Hepatocyte (in vitro differentiated cells): Measurements from ENCODE around the gene EEF2. TPM values are rescaled to one million over a fixed set of nuclear protein-coding genes. Genes with fewer than 3 reads are reported as not detected.

Experiments used
- DNase-seq: peaks from one replicate; pipeline ENCODE4 v3.0.0-alpha.2; 2016; ENCODE audit warnings: low spot score
- H2AFZ ChIP-seq: fragments of 200-600 bp; sonication (generic); 2 replicates; pipeline ENCODE4 v1.6.0; 2016; ENCODE audit warnings: antibody characterized with exemption, mild to moderate bottlenecking
- H3K27ac ChIP-seq: fragments of 200-600 bp; sonication (generic); 2 replicates; pipeline ENCODE4 v1.5.1; 2016; ENCODE audit warnings: mild to moderate bottlenecking
- H3K27me3 ChIP-seq: fragments of 200-600 bp; sonication (generic); 2 replicates; pipeline ENCODE4 v1.6.1; 2016
- H3K36me3 ChIP-seq: fragments of 200-600 bp; sonication (generic); replicated peaks from 2 replicates; pipeline ENCODE4 v1.5.1; 2016; ENCODE audit warnings: low read depth; ENCODE audit not compliant: insufficient read depth
- H3K4me1 ChIP-seq: fragments of 200-600 bp; sonication (generic); 2 replicates; pipeline ENCODE4 v1.5.1; 2016; ENCODE audit warnings: mild to moderate bottlenecking, moderate library complexity; ENCODE audit not compliant: insufficient read depth
- H3K4me2 ChIP-seq: fragments of 200-600 bp; sonication (generic); 2 replicates; pipeline ENCODE4 v1.6.0; 2016
- H3K4me3 ChIP-seq: fragments of 200-600 bp; sonication (generic); 2 replicates; pipeline ENCODE4 v1.5.1; 2016; ENCODE audit warnings: mild to moderate bottlenecking
- H3K79me2 ChIP-seq: fragments of 200-600 bp; sonication (generic); 2 replicates; pipeline ENCODE4 v1.6.0; 2017; ENCODE audit warnings: mild to moderate bottlenecking
- H3K9me2 ChIP-seq: fragments of 200-600 bp; sonication (generic); replicated peaks from 2 replicates; pipeline ENCODE4 v1.6.0; 2017; ENCODE audit warnings: mild to moderate bottlenecking; ENCODE audit not compliant: insufficient read depth
- H3K9me3 ChIP-seq: fragments of 200-600 bp; sonication (generic); 2 replicates; pipeline ENCODE4 v1.5.1; 2016; ENCODE audit warnings: low read depth, mild to moderate bottlenecking
- H4K20me1 ChIP-seq: fragments of 200-600 bp; sonication (generic); 2 replicates; pipeline ENCODE4 v1.6.0; 2016; ENCODE audit warnings: mild to moderate bottlenecking; ENCODE audit not compliant: insufficient read depth, poor library complexity, severe bottlenecking
- EZH2 ChIP-seq: fragments of 200-600 bp; sonication (generic); IDR thresholded peaks from 2 replicates; pipeline ENCODE4 v1.6.1; 2016; ENCODE audit warnings: antibody characterized with exemption, mild to moderate bottlenecking, borderline replicate concordance
- EZH2phosphoT487 ChIP-seq: fragments of 200-600 bp; sonication (generic); IDR thresholded peaks from one replicate; pipeline ENCODE4 v1.6.1; 2018; ENCODE audit warnings: antibody characterized with exemption, mild to moderate bottlenecking, low read depth, moderate library complexity; ENCODE audit not compliant: unreplicated experiment, severe bottlenecking
- WGBS: methylation state at CpG from one replicate; pipeline ENCODE4 v1.1.6; 2016; ENCODE audit warnings: low lambda C conversion rate; ENCODE audit errors: missing lambda C conversion rate; 5-methylcytosine and 5-hydroxymethylcytosine counted together
- polyA plus RNA-seq: library from polyadenylated mRNA; unstranded; fragments of >200 nt; fragmentation: Nextera tagmentation; extraction: Ambion mirVana; gene quantifications from 2 replicates; pipeline ENCODE4 v1.2.1, GENCODE V29; 2016
- total RNA-seq: library from RNA; depleted of rRNA; stranded (reverse); fragments of >200 nt; gene quantifications from 2 replicates; pipeline ENCODE4 v1.2.3, GENCODE V29; 2014
- TF ChIP-seq, protein P1 (sequence below): fragments of 200-600 bp; sonication (generic); IDR thresholded peaks from 2 replicates; pipeline ENCODE4 v1.5.1; 2016; ENCODE audit warnings: antibody characterized with exemption, mild to moderate bottlenecking; ENCODE audit not compliant: poor library complexity

Gene EEF2
- total and polyA plus RNA-seq, 2 experiments from 2014 or later = 526 to 1,740 TPM

DNA sequence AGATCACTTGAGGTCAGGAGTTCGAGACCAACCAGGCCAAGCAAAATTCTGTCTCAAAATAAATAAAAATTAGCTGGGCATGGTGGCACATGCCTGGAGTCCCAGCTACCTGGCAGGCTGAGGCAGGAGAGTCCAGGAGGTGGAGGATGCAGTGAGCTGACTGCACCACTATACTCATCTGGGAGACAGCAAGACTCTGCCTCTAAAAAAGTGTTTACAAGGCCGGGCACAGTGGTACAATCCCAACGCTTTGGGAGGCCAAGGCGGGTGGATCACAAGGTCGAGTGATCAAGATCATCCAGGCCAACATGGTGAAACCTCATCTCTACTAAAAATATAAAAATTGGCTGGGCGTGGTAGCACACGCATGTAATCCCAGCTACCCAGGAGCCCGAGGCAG, 10.1 kb downstream of the EEF2 start:
- WGBS = 94% methylated on average over 8 of the region's 8 CpGs
- TF ChIP-seq, protein P1, sequence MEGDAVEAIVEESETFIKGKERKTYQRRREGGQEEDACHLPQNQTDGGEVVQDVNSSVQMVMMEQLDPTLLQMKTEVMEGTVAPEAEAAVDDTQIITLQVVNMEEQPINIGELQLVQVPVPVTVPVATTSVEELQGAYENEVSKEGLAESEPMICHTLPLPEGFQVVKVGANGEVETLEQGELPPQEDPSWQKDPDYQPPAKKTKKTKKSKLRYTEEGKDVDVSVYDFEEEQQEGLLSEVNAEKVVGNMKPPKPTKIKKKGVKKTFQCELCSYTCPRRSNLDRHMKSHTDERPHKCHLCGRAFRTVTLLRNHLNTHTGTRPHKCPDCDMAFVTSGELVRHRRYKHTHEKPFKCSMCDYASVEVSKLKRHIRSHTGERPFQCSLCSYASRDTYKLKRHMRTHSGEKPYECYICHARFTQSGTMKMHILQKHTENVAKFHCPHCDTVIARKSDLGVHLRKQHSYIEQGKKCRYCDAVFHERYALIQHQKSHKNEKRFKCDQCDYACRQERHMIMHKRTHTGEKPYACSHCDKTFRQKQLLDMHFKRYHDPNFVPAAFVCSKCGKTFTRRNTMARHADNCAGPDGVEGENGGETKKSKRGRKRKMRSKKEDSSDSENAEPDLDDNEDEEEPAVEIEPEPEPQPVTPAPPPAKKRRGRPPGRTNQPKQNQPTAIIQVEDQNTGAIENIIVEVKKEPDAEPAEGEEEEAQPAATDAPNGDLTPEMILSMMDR = no peak
- TF ChIP-seq EZH2phosphoT487 = no peak
- no peak for TF ChIP-seq EZH2
- no peak for DNase-seq
- H3K79me2 ChIP-seq = peaks cover 43% of the 10 kb centered on the region
- no peaks in the 10 kb centered on the region for H3K9me3 ChIP-seq
- no peak overlapping the region for H3K4me2 ChIP-seq
- no peaks in the 10 kb centered on the region for H3K4me1 ChIP-seq
- no peak overlapping the region for H3K27ac ChIP-seq
- H3K36me3 ChIP-seq = no peaks in the 10 kb centered on the region
- H3K9me2 ChIP-seq = no peaks in the 10 kb centered on the region
- H2AFZ ChIP-seq = no peak overlapping the region
- H3K27me3 ChIP-seq = no peaks in the 10 kb centered on the region
- H4K20me1 ChIP-seq = peaks cover 60% of the 10 kb centered on the region
- no peak overlapping the region for H3K4me3 ChIP-seq

DNA sequence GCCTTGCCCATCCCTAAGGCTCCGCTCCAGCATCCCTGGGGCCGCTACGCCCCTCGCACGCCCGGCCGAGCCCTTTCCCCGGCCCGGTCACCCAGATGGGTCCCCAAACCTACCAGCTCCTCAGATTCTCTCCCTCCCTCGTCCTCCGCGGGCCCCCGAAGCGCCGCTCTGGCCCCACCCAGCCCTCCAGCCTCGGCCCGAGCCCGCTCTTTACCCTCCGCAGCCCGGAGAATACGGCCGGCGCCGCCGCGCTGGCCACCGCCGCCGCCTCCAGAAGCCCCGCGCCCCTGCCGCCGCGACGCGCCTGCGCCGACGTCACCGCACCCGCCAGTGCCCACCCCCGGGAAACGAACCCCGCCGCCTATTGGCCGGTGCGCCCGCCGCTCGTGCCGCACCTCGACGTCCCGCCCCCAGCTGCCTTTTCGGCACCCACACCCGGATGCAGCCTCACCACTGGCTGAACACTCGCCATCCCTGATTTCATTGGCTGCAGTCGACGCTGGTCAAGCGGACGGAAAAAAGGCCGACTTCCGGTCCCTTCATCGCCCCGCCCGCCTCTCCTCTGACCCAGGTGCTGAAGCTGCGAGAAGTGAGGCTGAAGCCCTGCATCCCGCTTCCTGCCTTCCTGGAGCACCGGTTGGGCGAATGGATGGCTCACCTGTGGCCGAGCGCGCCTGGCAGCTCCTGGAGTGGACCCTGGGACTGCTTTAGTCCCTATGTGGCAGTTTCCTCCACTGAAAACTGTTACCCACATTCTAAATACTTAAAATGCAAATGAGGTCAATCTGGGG, 14.3 kb downstream of the EEF2 start, which contains the start of gene DAPK3:
Gene DAPK3, minus strand, starts transcription at position 292 of the 791 bp plus-strand sequence. CDS start 1,364 bp downstream, outside the sequence.
- Histone ChIP-seq H2AFZ (no peak within 1 kb of the TSS), H3K36me3 (no peaks in the 10 kb centered on the region), H3K27me3 (no peaks in the 10 kb centered on the region)

DNA sequence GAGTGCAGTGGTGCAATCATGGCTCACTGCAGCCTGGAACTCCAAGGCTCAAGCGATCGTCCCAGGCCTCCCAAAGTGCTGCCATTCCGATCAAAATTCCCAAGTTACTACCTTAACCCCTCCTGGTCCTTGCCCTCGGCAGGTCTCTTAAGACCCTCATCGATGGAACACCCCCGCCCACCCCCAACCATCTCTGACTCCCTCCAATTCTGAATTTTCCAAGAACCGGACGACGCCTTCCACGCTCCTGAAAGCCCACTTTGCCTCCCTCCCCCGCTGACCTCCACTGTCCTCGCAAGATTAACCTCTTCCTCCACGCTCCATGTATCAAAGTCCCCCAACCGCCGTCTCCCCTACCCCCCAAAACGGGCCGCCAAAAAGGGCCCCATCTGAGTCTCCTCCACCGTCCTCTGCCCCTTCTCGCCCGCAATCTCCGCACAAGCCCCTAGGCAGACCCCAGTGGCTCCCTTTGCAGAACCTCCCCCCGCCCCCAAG, 14.9 kb downstream of the EEF2 start:
- TF ChIP-seq EZH2 = no peak
- TF ChIP-seq EZH2phosphoT487 = no peak
- TF ChIP-seq, protein P1 = no peak
- DNase-seq = no peak
- no peaks in the 10 kb centered on the region for H3K9me3 ChIP-seq
- WGBS = 2% methylated on average over 11 of the region's 22 CpGs
- H3K4me1 ChIP-seq = peaks cover 16% of the 10 kb centered on the region
- peaks cover 45% of the 10 kb centered on the region for H3K79me2 ChIP-seq
- H2AFZ ChIP-seq = no peak overlapping the region
- H3K4me3 ChIP-seq = peak overlapping the region; percentile 83
- H4K20me1 ChIP-seq = peaks cover 39% of the 10 kb centered on the region
- no peaks in the 10 kb centered on the region for H3K9me2 ChIP-seq
- no peaks in the 10 kb centered on the region for H3K36me3 ChIP-seq
- H3K27ac ChIP-seq = peak overlapping the region; percentile 92
- peak overlapping the region; percentile 97 for H3K4me2 ChIP-seq
- no peaks in the 10 kb centered on the region for H3K27me3 ChIP-seq

More for the DNA sequence above, 14.3 kb downstream of the EEF2 start, which contains the start of gene DAPK3:
- Histone ChIP-seq H3K4me2 (peak within 1 kb of the TSS; percentile 97), H4K20me1 (peaks cover 39% of the 10 kb centered on the region), H3K79me2 (peaks cover 39% of the 10 kb centered on the region), H3K4me1 (peaks cover 16% of the 10 kb centered on the region), H3K9me2 (no peaks in the 10 kb centered on the region), H3K9me3 (no peaks in the 10 kb centered on the region), H3K4me3 (peak within 1 kb of the TSS; percentile 83), H3K27ac (peak within 1 kb of the TSS; percentile 92)
- peak; percentile 99 for DNase-seq
- TF ChIP-seq EZH2 (no peak), EZH2phosphoT487 (no peak)
- TF ChIP-seq, protein P1 = no peak
- 1% methylated on average over 41 of the region's 73 CpGs for WGBS
